Stimulated activated CD4-positive, alpha-beta T cell treated with anti-CD3 and anti-CD28 coated beads, Interleukin-2, amount 100 ng/mL, for 24 hours (primary cell): Measurements from ENCODE around the gene FIGLA.
"Not testable (repeated sequence)": the region's sequence is repeated elsewhere in the genome, so short reads cannot be mapped to it uniquely, and the experiment has no call there.

ENCODE experiments used
- DNase-seq, 2 donors: peaks; one replicate each; pipeline ENCODE4 v3.0.0-alpha.2; 2020

The FIGLA gene

GRCh38 chr2:70743068-70743467, 47.4 kb downstream of the FIGLA start:
- DNase-seq = no peak

- DNase-seq = not testable (repeated sequence)
Observed at GRCh38 chr2:70739492-70739891, 51.0 kb downstream of the FIGLA start.

- no peak for DNase-seq
Observed at GRCh38 chr2:70738159-70738558, 52.3 kb downstream of the FIGLA start.

GRCh38 chr2:70735071-70735470, 55.4 kb downstream of the FIGLA start:
- DNase-seq = no peak

DNA sequence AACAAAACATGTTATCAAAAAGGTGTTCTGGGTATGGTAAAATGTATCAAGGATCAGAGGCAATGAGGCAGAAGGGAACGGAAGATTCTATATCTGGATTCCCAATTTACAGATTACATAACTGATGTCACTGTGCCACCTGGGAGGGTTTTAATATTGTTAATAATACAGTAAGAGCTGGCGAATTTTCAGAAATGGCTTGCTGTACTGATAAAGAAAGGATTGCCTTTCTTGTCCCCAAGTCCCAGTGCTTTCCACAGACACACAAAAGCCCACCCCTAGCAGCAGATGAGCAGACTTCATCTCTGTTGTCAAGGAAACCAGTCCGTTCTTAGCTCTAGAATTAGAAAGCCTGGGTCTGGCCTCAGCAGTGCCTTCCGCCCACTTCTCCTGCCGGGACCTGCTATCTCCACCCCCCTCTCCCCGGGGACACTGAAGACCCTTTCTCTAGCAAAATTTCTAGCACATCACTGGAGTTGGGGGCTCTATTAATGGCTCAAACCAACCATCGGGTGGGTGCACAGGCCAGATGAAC, 56.7 kb downstream of the FIGLA start:
- DNase-seq = no peak

DNA sequence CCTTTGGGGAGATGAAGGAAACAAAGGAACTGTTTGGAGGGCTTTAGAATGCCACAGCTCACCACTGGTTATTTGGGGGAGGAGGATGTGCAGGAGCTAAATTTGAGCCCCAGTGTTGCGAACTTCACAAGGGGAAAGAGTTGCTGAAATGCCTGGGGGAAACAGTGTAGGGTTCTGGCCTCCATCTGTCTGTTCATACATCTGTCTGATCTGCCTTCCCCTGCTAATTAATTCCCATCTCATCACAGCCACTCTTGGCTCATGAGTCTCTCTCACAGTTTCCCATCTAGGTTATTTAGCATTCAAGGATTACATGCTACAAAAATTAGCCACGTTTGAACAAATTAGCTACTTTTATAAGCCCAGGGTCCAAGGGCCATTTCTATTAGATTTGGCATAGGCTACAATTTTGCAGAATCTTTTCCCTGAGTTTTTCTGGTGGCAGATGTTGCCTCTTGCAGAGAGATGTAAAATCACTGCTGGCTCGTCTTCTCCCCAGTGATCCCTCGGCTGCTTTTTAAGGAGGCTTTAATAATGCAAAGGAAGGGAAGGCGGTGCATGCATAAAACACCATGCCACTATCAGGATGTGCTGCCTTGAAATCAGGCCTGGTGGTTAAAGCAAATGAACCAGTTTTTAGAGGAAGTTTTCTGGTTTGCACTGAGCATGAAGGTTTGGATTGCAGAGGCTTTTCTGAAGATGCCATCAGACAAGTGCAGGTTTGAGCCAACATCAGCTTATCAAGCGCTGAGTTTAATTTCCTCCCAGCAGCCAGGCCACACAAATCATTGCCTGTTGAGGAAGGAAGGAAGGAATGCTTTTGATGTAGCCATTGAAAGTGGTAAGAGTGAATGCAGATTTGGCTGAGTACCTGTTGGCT, 57.4 kb downstream of the FIGLA start:
- DNase-seq = no peak

GRCh38 chr2:70730730-70731129, 59.7 kb downstream of the FIGLA start:
- DNase-seq = no peak

DNA sequence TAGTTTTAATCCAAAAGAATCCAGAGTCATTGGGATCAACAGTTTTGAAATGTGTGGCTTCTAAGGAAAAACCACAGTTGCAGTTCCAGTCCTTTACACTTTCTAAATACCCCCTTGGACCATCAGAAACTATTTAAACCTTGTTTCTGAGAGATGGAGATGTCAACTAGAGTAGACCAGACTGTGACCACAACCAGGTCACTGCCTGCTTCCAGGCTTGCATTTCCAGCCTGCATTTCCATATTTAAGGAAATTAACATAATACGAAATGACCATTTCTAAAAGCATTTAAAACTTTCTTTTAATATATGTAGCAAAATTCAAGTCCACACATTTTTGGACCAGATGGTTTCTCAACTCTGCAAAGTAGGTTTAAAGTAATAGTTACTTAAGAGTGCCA, 60.8 kb downstream of the FIGLA start:
- DNase-seq = no peak

DNA sequence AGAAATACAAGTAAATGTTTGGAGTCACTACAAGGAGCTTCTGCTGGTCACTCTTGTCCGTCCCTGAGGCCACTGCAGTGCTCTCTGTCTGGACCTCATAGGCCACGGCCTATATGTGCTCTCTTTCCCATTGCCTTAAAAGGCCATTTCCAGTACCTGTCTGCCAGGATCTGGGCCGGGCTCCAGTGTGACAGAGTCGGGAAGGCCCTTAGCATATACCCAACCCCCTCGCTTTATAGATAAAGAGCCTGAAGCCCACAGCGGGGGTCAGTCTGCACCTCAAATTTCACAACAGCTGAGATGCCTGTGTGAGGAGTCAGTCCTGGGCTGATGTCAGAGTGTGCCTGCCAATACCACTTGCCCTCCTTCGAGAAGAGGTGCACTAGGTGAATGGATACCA, 62.3 kb downstream of the FIGLA start:
- no peak for DNase-seq
